Measurements from ENCODE around the gene NAPG.
"Not testable (repeated sequence)": the region's sequence is repeated elsewhere in the genome, so short reads cannot be mapped to it uniquely, and the experiment has no call there.

Gene NAPG

GRCh38 chr18:10546557-10547300, 20.9 kb downstream of the NAPG start:
- no peak for DNase-seq (ENCODE audit: low spot score)

GRCh38 chr18:10552226-10552625, 26.4 kb downstream of the NAPG start:
- DNase-seq (ENCODE audit: low spot score) = no peak

- not testable (repeated sequence) for DNase-seq (ENCODE audit: low spot score)
These were observed 30.4 kb downstream of the NAPG start for GRCh38 chr18:10556251-10556650.

- DNase-seq (ENCODE audit: low spot score) = no peak
These were observed 31.4 kb downstream of the NAPG start for GRCh38 chr18:10557085-10557677.

- no peak for DNase-seq (ENCODE audit: low spot score)
These were observed 32.6 kb downstream of the NAPG start for GRCh38 chr18:10558243-10558966.

- DNase-seq (ENCODE audit: low spot score) = no peak
These were observed 33.1 kb downstream of the NAPG start for GRCh38 chr18:10558967-10559298.

GRCh38 chr18:10559553-10560451, 34.0 kb downstream of the NAPG start:
- DNase-seq (ENCODE audit: low spot score) = peak; percentile 28

- peak; percentile 72 for DNase-seq (ENCODE audit: low spot score)
These were observed 34.7 kb downstream of the NAPG start for GRCh38 chr18:10560452-10561045.

- no peak for DNase-seq (ENCODE audit: low spot score)
These were observed 36.9 kb downstream of the NAPG start for GRCh38 chr18:10562773-10563160.

- DNase-seq (ENCODE audit: low spot score) = peak; percentile 60
These were observed 38.1 kb downstream of the NAPG start for GRCh38 chr18:10563886-10564285.

- no peak for DNase-seq (ENCODE audit: low spot score)
These were observed 39.3 kb downstream of the NAPG start for GRCh38 chr18:10564975-10565773.

GRCh38 chr18:10565835-10566234, 40.0 kb downstream of the NAPG start:
- no peak for DNase-seq (ENCODE audit: low spot score)

GRCh38 chr18:10566390-10566789, 40.6 kb downstream of the NAPG start:
- DNase-seq (ENCODE audit: low spot score) = peak; percentile 9

- DNase-seq (ENCODE audit: low spot score) = not testable (repeated sequence)
These were observed 44.1 kb downstream of the NAPG start for GRCh38 chr18:10569941-10570340.

GRCh38 chr18:10570622-10571021, 44.8 kb downstream of the NAPG start:
- DNase-seq (ENCODE audit: low spot score) = no peak

GRCh38 chr18:10571537-10571936, 45.7 kb downstream of the NAPG start:
- DNase-seq (ENCODE audit: low spot score) = no peak

GRCh38 chr18:10573261-10573660, 47.4 kb downstream of the NAPG start:
- DNase-seq (ENCODE audit: low spot score) = not testable (repeated sequence)

GRCh38 chr18:10574412-10574811, 48.6 kb downstream of the NAPG start:
- DNase-seq (ENCODE audit: low spot score) = not testable (repeated sequence)

GRCh38 chr18:10577842-10578572, 52.2 kb downstream of the NAPG start:
- DNase-seq (ENCODE audit: low spot score) = not testable (repeated sequence)

GRCh38 chr18:10578573-10578899, 52.7 kb downstream of the NAPG start:
- not testable (repeated sequence) for DNase-seq (ENCODE audit: low spot score)
